CD4-positive, alpha-beta memory T cell (primary cell): ENCODE results near the gene KCNQ1. TPM values are rescaled to one million over a fixed set of nuclear protein-coding genes. Genes with fewer than 3 reads are reported as not detected.
A peak's percentile ranks its signal among the peaks of the same experiment; 100 is the strongest.

Source experiments
- CTCF ChIA-PET: fragments of 350-600 bp; sonication (Branson Sonifier 250); formaldehyde crosslinking; loops from one replicate; lab custom pipeline; 2021; ENCODE audit warnings: inconsistent platforms; ENCODE audit not compliant: partially characterized antibody; lab: Charles Lee
- POLR2A ChIA-PET: fragments of 350-600 bp; sonication (Branson Sonifier 250); formaldehyde crosslinking; loops from one replicate; lab custom pipeline; 2021; ENCODE audit not compliant: partially characterized antibody; lab: Charles Lee
- DNase-seq, 5 donors: peaks; one replicate each; pipeline versions ENCODE4 v3.0.0 to v3.0.0-alpha.2; 2020 to 2022; ENCODE audit warnings: mixed read lengths in 1 of 5
- H3K27ac ChIP-seq: one replicate; pipeline ENCODE4 v1.7.0; 2013; ENCODE audit warnings: low read depth, low read length
- H3K27me3 ChIP-seq: 2 replicates; pipeline ENCODE4 v1.7.0; 2013; ENCODE audit warnings: mild to moderate bottlenecking, low read length, moderate library complexity; ENCODE audit not compliant: insufficient read depth
- H3K36me3 ChIP-seq: 2 replicates; pipeline ENCODE4 v1.7.0; 2013; ENCODE audit warnings: mild to moderate bottlenecking, low read length, moderate library complexity; ENCODE audit not compliant: insufficient read depth
- H3K4me1 ChIP-seq: 2 replicates; pipeline ENCODE4 v1.7.0; 2013; ENCODE audit warnings: mild to moderate bottlenecking, low read length, moderate library complexity; ENCODE audit not compliant: insufficient read depth
- H3K4me3 ChIP-seq, 2 donors: one replicate each; pipeline ENCODE4 v1.7.0; 2013; ENCODE audit warnings: low read length in 2 of 2, mild to moderate bottlenecking in 1 of 2
- H3K9me3 ChIP-seq, 2 donors: one replicate each; pipeline ENCODE4 v1.7.0; 2013; ENCODE audit warnings: low read length in 2 of 2, control low read depth in 1 of 2; ENCODE audit not compliant: control insufficient read depth in 1 of 2
- H3K27ac Mint-ChIP-seq, 7 donors: one replicate each; pipeline ENCODE4 v1.8.0; 2020 to 2021; ENCODE audit warnings: mixed read lengths in 7 of 7, mild to moderate bottlenecking in 6 of 7, inconsistent platforms in 3 of 7, moderate library complexity in 3 of 7
- H3K27me3 Mint-ChIP-seq, 2 donors: one replicate each; pipeline ENCODE4 v1.8.0; 2020 to 2021; ENCODE audit warnings: mixed read lengths in 2 of 2
- H3K36me3 Mint-ChIP-seq, 2 donors: one replicate each; pipeline ENCODE4 v1.8.0; 2020 to 2021; ENCODE audit warnings: mixed read lengths in 2 of 2, inconsistent platforms in 1 of 2, mild to moderate bottlenecking in 1 of 2
- H3K4me1 Mint-ChIP-seq, 4 donors: one replicate each; pipeline ENCODE4 v1.8.0; 2020 to 2021; ENCODE audit warnings: mixed read lengths in 4 of 4, mild to moderate bottlenecking in 1 of 4
- H3K4me3 Mint-ChIP-seq, 8 donors: one replicate each; pipeline ENCODE4 v1.8.0; 2020 to 2021; ENCODE audit warnings: mixed read lengths in 8 of 8, mild to moderate bottlenecking in 7 of 8, moderate library complexity in 6 of 8, inconsistent platforms in 3 of 8
- H3K9me3 Mint-ChIP-seq, 8 donors: one replicate each; pipeline ENCODE4 v1.8.0; 2020 to 2021; ENCODE audit warnings: mixed read lengths in 8 of 8, mild to moderate bottlenecking in 5 of 8, inconsistent platforms in 3 of 8, moderate library complexity in 1 of 8
- intact Hi-C: fragments of 100-400 bp; cut with micrococcal nuclease; formaldehyde crosslinking; loops from one replicate; pipeline ENCODE4 v1.15.1; 2023
- polyA plus RNA-seq, 2 donors: library from polyadenylated mRNA; unstranded; fragments of 300-500 nt; fragmentation: Illumina TruSeq; gene quantifications; one replicate each; pipeline ENCODE4 v1.2.3, GENCODE V29; 2021
- total RNA-seq, 2 experiments: library from RNA; stranded (reverse); gene quantifications; one replicate each; pipeline ENCODE4 v1.2.3, GENCODE V29; 2021

KCNQ1 gene
- total and polyA plus RNA-seq, 4 experiments from 2014 or later: 5.4 to 21.7 (median 21.5) TPM

GRCh38 chr11:2516276-2517015 lies 71.6 kb downstream of the KCNQ1 start:
- Mint-ChIP-seq H3K4me1 (no peaks in the 10 kb centered on the region), H3K4me3 (no peak overlapping the region), H3K27me3 (no peaks in the 10 kb centered on the region), H3K9me3 (no peaks in the 10 kb centered on the region), H3K27ac (no peak overlapping the region), H3K36me3 (peaks cover 0 to 4% of the 10 kb centered on the region in 2 donors)
- no peaks in the 10 kb centered on the region for H3K27me3 ChIP-seq
- H3K9me3 ChIP-seq: no peaks in the 10 kb centered on the region
- no peak for DNase-seq
- H3K4me3 ChIP-seq: no peak overlapping the region
- ChIA-PET CTCF (interaction anchor here (1.3 kb wide), 1 partner anchor 15 kb away, joined by 4 read pairs; no protein-coding TSS in a partner anchor), POLR2A (no interaction called here)
- no peaks in the 10 kb centered on the region for H3K4me1 ChIP-seq
- H3K27ac ChIP-seq: no peak overlapping the region
- intact Hi-C loops: no loop called here
- H3K36me3 ChIP-seq: no peaks in the 10 kb centered on the region

GRCh38 chr11:2517016-2517385 lies 72.2 kb downstream of the KCNQ1 start:
- Histone ChIP-seq H3K9me3 (no peaks in the 10 kb centered on the region), H3K27ac (no peak overlapping the region), H3K4me3 (no peak overlapping the region), H3K36me3 (no peaks in the 10 kb centered on the region), H3K4me1 (no peaks in the 10 kb centered on the region), H3K27me3 (no peaks in the 10 kb centered on the region)
- ChIA-PET CTCF (no interaction called here), POLR2A (no interaction called here)
- Mint-ChIP-seq H3K36me3 (peaks cover 0 to 4% of the 10 kb centered on the region in 2 donors), H3K27me3 (no peaks in the 10 kb centered on the region), H3K27ac (no peak overlapping the region), H3K9me3 (no peaks in the 10 kb centered on the region), H3K4me3 (no peak overlapping the region), H3K4me1 (no peaks in the 10 kb centered on the region)
- intact Hi-C loops: no loop called here
- DNase-seq: no peak

- ChIA-PET POLR2A (no interaction called here), CTCF (no interaction called here)
- H3K4me1 Mint-ChIP-seq: peaks cover 0 to under 1% (median 0%) of the 10 kb centered on the region in 4 donors
- Histone ChIP-seq H3K27ac (no peak overlapping the region), H3K27me3 (no peaks in the 10 kb centered on the region), H3K9me3 (no peaks in the 10 kb centered on the region), H3K4me3 (no peak overlapping the region), H3K4me1 (no peaks in the 10 kb centered on the region), H3K36me3 (no peaks in the 10 kb centered on the region)
- no peaks in the 10 kb centered on the region for H3K9me3 Mint-ChIP-seq
- no peak overlapping the region for H3K4me3 Mint-ChIP-seq
- H3K27ac Mint-ChIP-seq: no peak overlapping the region
- intact Hi-C loops: no loop called here
- no peaks in the 10 kb centered on the region for H3K27me3 Mint-ChIP-seq
- DNase-seq: no peak
- peaks cover 0 to 4% of the 10 kb centered on the region in 2 donors for H3K36me3 Mint-ChIP-seq
These were observed 72.7 kb downstream of the KCNQ1 start for GRCh38 chr11:2517386-2518064.

GRCh38 chr11:2518111-2518982 lies 73.5 kb downstream of the KCNQ1 start:
- H3K27me3 Mint-ChIP-seq: no peaks in the 10 kb centered on the region
- no peak overlapping the region for H3K27ac Mint-ChIP-seq
- H3K4me1 ChIP-seq: no peaks in the 10 kb centered on the region
- POLR2A ChIA-PET: no interaction called here
- peaks cover 0 to 4% of the 10 kb centered on the region in 2 donors for H3K36me3 Mint-ChIP-seq
- no peak overlapping the region for H3K4me3 Mint-ChIP-seq
- CTCF ChIA-PET: interaction anchor here (1.6 kb wide), 1 partner anchor 13 kb away, joined by 8 read pairs; no protein-coding TSS in a partner anchor
- no peak overlapping the region for H3K27ac ChIP-seq
- H3K36me3 ChIP-seq: no peaks in the 10 kb centered on the region
- no peak overlapping the region for H3K4me3 ChIP-seq
- no peaks in the 10 kb centered on the region for H3K9me3 ChIP-seq
- no peaks in the 10 kb centered on the region for H3K9me3 Mint-ChIP-seq
- intact Hi-C loops: no loop called here
- no peaks in the 10 kb centered on the region for H3K27me3 ChIP-seq
- peaks cover 0 to 4% (median 0%) of the 10 kb centered on the region in 4 donors for H3K4me1 Mint-ChIP-seq
- no peak for DNase-seq

- no peaks in the 10 kb centered on the region for H3K36me3 ChIP-seq
- H3K9me3 ChIP-seq: no peaks in the 10 kb centered on the region
- POLR2A ChIA-PET: no interaction called here
- no peak overlapping the region for H3K4me3 ChIP-seq
- no peak for DNase-seq
- intact Hi-C loops: no loop called here
- peak overlapping the region in 1 of 8 donors; percentile 13 for H3K4me3 Mint-ChIP-seq
- no peak overlapping the region for H3K27ac ChIP-seq
- H3K9me3 Mint-ChIP-seq: no peaks in the 10 kb centered on the region
- CTCF ChIA-PET: interaction anchor here (1.6 kb wide), 1 partner anchor 12 kb away, joined by 8 read pairs; no protein-coding TSS in a partner anchor
- H3K36me3 Mint-ChIP-seq: peaks cover 0 to 4% of the 10 kb centered on the region in 2 donors
- H3K4me1 Mint-ChIP-seq: peaks cover 0 to 6% (median under 1%) of the 10 kb centered on the region in 4 donors
- H3K27ac Mint-ChIP-seq: no peak overlapping the region
- no peaks in the 10 kb centered on the region for H3K27me3 ChIP-seq
- H3K4me1 ChIP-seq: no peaks in the 10 kb centered on the region
- no peaks in the 10 kb centered on the region for H3K27me3 Mint-ChIP-seq
These were observed 74.2 kb downstream of the KCNQ1 start for GRCh38 chr11:2518983-2519340.

GRCh38 chr11:2519517-2519861 lies 74.7 kb downstream of the KCNQ1 start:
- H3K27me3 Mint-ChIP-seq: no peaks in the 10 kb centered on the region
- Histone ChIP-seq H3K36me3 (no peaks in the 10 kb centered on the region), H3K4me1 (no peaks in the 10 kb centered on the region), H3K4me3 (no peak overlapping the region), H3K27ac (no peak overlapping the region), H3K9me3 (no peaks in the 10 kb centered on the region), H3K27me3 (no peaks in the 10 kb centered on the region)
- ChIA-PET CTCF (interaction anchor here (1.6 kb wide), 1 partner anchor 12 kb away, joined by 8 read pairs; no protein-coding TSS in a partner anchor), POLR2A (no interaction called here)
- peaks cover 0 to 4% of the 10 kb centered on the region in 2 donors for H3K36me3 Mint-ChIP-seq
- no peak overlapping the region for H3K4me3 Mint-ChIP-seq
- no peaks in the 10 kb centered on the region for H3K9me3 Mint-ChIP-seq
- no peak for DNase-seq
- intact Hi-C loops: no loop called here
- H3K4me1 Mint-ChIP-seq: peaks cover 0 to 7% (median under 1%) of the 10 kb centered on the region in 4 donors
- H3K27ac Mint-ChIP-seq: peak overlapping the region in 1 of 7 donors; percentile 52
